ENCODE data around the gene ACOX1.

DNA sequence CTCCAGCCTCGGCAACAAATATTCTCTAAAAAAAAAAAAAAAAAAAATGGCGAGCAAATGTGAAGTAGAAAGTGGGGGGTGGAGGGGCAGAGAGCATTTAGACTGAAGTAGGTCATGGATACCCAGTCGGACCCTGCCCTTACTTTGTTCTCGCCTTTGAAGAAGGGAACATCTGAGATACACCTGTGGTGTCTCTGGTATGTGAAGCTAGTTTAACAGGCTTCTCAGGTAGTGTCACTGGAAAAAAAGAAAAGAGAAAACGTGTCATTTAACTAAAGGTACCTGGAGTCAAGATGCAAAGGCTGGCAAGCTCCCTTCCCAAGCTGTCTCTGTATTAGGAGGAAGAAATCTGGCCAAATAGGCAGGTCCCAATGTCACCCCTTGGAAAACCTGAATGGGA lies 46.1 kb downstream of the ACOX1 start:
- no peak for TF ChIP-seq CTCF (IDR thresholded peaks at IDR 0.05)
- no peak for TF ChIP-seq MAX (CRISPR knock-in tag; IDR thresholded peaks at IDR 0.05)
- TF ChIP-seq NR3C1 (CRISPR knock-in tag; conservative IDR thresholded peaks at IDR 0.05; ENCODE audit: low read depth): no peak
- no peak for TF ChIP-seq NFE2L1 (CRISPR knock-in tag; IDR thresholded peaks at IDR 0.05)

Data from WTC11 (cell line).